ENCODE results near the gene RUSF1. TPM values are rescaled to one million over a fixed set of nuclear protein-coding genes. Genes with fewer than 3 reads are reported as not detected.

Gene RUSF1
- total and polyA plus RNA-seq, 10 of the 15 experiments (the other 5 are each of a cell fraction or from before 2014, with no cell fraction given), result 0.20 to 46.3 (median 29.7) TPM

GRCh38 chr16:31458844-31459686 lies 49.1 kb downstream of the RUSF1 start, which contains the start of gene ARMC5 (continued):
- TF ChIP-seq ZNF687 (IDR thresholded peaks at IDR 0.05) (peak; percentile 65), PAX8 (IDR thresholded peaks at IDR 0.05) (no peak), NR2C2 (IDR thresholded peaks at IDR 0.05; ENCODE audit: borderline replicate concordance, control insufficient read depth, insufficient read length, low read depth) (no peak), SKIL (IDR thresholded peaks at IDR 0.05; ENCODE audit: low read depth, poor library complexity, severe bottlenecking) (no peak), NKRF (conservative IDR thresholded peaks at IDR 0.05) (no peak; the same call in none of the 2 replicates), ZNF207 (IDR thresholded peaks at IDR 0.05; ENCODE audit: borderline replicate concordance) (peak; percentile 98), MXI1 (IDR thresholded peaks at IDR 0.05; ENCODE audit: low read depth, low read length) (peak; percentile 90), CREM (IDR thresholded peaks at IDR 0.05; ENCODE audit: low read depth) (peak; percentile 98), DPF2 (IDR thresholded peaks at IDR 0.05) (peak; percentile 45), LARP7 (IDR thresholded peaks at IDR 0.05) (peak; percentile 64; the same call in 1 of the 2 replicates), SP1 (IDR thresholded peaks at IDR 0.05; ENCODE audit: low read depth, low read length) (no peak), RAD21 (IDR thresholded peaks at IDR 0.05; ENCODE audit: insufficient read depth, low read depth, low read length) (0 out of 2 replicates have a peak, but pooled peaks have one; percentile 13), HDAC6 (IDR thresholded peaks at IDR 0.05; ENCODE audit: unreplicated experiment) (no peak), CBX3 (IDR thresholded peaks at IDR 0.05; ENCODE audit: borderline replicate concordance, low read depth) (no peak), ZNF24 (IDR thresholded peaks at IDR 0.05) (no peak), GATAD2B (conservative IDR thresholded peaks at IDR 0.05; ENCODE audit: low read depth) (peak; percentile 82), PBX3 (IDR thresholded peaks at IDR 0.05; ENCODE audit: insufficient replicate concordance, low read depth, low read length) (no peak), CEBPB (IDR thresholded peaks at IDR 0.05; ENCODE audit: borderline replicate concordance in 1 of 2, low read depth in 2 of 2, low read length in 2 of 2) (no peak), HDAC2 (IDR thresholded peaks at IDR 0.05) (no peak)

Data from GM12878 (cell line).